Measurements from ENCODE around the gene GRID1.

Gene GRID1

DNA sequence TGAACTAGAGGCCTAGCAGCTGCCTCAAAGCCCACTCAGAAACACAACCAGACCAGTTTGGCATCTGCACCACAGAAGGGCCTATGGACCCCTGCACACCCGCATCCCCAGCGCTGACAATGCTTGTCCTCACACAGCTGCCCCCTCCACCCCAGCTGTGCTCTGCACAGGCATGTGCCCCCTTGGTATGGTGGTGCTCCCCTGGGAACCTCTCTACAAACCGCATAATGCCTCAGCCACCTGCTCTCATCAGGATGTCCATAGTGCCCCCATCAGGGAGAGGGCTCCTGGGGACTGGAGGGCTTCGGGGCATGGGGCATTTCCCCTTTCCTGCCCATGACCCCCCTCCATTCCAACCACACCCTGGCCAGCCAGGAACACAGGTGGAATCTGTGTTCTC lies 347.5 kb downstream of the GRID1 start:
- H3K4me3 ChIP-seq (ENCODE audit: low read length), result no peak overlapping the region
- DNase-seq (ENCODE audit: low read depth), result no peak
- TF ChIP-seq, protein P1, sequence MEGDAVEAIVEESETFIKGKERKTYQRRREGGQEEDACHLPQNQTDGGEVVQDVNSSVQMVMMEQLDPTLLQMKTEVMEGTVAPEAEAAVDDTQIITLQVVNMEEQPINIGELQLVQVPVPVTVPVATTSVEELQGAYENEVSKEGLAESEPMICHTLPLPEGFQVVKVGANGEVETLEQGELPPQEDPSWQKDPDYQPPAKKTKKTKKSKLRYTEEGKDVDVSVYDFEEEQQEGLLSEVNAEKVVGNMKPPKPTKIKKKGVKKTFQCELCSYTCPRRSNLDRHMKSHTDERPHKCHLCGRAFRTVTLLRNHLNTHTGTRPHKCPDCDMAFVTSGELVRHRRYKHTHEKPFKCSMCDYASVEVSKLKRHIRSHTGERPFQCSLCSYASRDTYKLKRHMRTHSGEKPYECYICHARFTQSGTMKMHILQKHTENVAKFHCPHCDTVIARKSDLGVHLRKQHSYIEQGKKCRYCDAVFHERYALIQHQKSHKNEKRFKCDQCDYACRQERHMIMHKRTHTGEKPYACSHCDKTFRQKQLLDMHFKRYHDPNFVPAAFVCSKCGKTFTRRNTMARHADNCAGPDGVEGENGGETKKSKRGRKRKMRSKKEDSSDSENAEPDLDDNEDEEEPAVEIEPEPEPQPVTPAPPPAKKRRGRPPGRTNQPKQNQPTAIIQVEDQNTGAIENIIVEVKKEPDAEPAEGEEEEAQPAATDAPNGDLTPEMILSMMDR (IDR thresholded peaks at IDR 0.05; ENCODE audit: insufficient read depth, low read depth, low read length, missing control alignments), result no peak

DNA sequence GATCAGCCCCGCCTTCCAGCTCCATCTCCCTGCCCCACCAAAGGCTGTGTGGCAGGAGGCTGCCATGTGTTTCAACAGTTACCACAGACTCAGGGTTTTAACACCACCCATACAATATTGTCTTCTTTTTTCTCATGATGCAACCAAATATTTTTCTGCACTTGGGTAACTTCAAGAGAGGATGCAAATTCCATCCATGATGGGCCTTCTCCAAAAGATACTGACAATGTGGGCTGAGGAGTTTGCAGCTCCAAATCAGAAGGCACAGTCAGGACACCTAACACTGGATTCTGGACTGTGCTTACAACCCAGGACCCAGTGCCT lies 347.9 kb downstream of the GRID1 start:
- DNase-seq (ENCODE audit: low read depth), result no peak
- TF ChIP-seq, protein P1 (IDR thresholded peaks at IDR 0.05; ENCODE audit: insufficient read depth, low read depth, low read length, missing control alignments), result no peak
- no peak overlapping the region for H3K4me3 ChIP-seq (ENCODE audit: low read length)

DNA sequence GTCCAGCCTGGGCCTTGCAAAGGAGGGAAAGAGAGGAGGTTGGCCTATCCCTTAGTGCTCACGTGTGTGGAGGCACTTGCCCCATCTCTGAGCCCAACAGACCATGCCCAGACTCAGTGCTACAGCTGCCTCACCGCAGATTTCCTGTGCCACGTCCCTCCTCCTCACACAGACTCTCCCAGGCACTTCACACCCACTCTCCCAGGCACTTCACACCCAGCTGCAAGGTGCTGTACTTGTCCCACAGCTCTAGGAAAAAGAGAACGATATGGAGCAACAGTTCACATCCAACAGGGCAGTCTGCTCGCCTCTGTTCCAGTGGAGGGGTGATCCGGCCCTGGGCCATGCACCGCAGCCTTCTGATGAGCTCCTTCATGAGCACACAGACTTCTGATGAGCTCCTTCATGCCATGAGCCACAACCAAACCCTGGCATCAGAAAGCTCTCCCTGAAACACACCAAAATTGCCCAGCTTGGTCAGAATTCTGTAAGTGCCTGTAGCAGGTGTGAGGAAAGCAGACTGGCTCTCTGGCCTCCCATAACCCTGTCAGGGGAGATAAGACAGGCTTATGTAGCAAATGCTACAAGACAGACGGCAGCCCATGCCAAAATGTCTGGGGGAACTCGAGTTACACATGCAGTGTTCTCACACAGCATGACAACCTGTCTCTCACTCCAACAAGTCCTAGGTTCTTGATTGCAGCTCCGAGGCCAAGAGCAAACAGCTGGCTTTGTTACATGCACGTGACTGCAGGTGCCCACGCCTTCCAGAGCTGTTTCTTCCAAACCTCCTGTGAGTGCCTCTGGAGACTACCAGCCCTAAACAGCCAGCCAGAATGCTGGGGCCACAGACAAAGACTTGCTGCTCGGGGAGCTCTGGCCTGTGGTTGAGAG lies 348.5 kb downstream of the GRID1 start:
- H3K4me3 ChIP-seq (ENCODE audit: low read length), result no peak overlapping the region
- no peak for DNase-seq (ENCODE audit: low read depth)
- TF ChIP-seq, protein P1 (IDR thresholded peaks at IDR 0.05; ENCODE audit: insufficient read depth, low read depth, low read length, missing control alignments), result no peak

GRCh38 chr10:86013568-86013967 lies 353.0 kb downstream of the GRID1 start:
- DNase-seq (ENCODE audit: low read depth), result no peak
- TF ChIP-seq, protein P1 (IDR thresholded peaks at IDR 0.05; ENCODE audit: insufficient read depth, low read depth, low read length, missing control alignments), result no peak
- no peak overlapping the region for H3K4me3 ChIP-seq (ENCODE audit: low read length)

DNA sequence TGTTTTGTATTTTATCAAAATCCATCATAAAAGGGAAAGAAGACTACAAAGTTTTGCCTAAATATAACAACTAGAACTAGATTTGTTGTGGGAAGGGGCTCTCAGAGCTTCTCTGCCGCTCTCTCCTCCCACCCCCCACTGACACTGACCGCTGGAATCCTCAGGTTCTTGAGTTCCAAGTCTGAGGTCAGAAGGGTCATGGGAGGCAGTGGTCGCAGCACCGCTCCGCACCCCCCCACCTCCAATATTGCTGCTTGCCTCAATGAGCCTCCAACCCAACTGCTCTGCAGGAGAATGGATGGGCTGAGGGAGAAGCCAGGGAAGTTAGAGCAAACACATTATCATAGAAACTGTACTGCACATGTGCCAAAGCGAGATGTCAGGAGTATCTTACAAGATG lies 359.4 kb downstream of the GRID1 start:
- H3K4me3 ChIP-seq (ENCODE audit: low read length), result no peak overlapping the region
- TF ChIP-seq, protein P1 (IDR thresholded peaks at IDR 0.05; ENCODE audit: insufficient read depth, low read depth, low read length, missing control alignments), result no peak

GRCh38 chr10:86004337-86004736 lies 362.3 kb downstream of the GRID1 start:
- TF ChIP-seq, protein P1 (IDR thresholded peaks at IDR 0.05; ENCODE audit: insufficient read depth, low read depth, low read length, missing control alignments), result no peak
- no peak for DNase-seq (ENCODE audit: low read depth)
- H3K4me3 ChIP-seq (ENCODE audit: low read length), result no peak overlapping the region

More for the DNA sequence above, 359.4 kb downstream of the GRID1 start:
- DNase-seq (ENCODE audit: low read depth), result no peak

- TF ChIP-seq, protein P1 (IDR thresholded peaks at IDR 0.05; ENCODE audit: insufficient read depth, low read depth, low read length, missing control alignments), result no peak
- no peak for DNase-seq (ENCODE audit: low read depth)
- no peak overlapping the region for H3K4me3 ChIP-seq (ENCODE audit: low read length)
Observed at GRCh38 chr10:86003201-86003621, 363.4 kb downstream of the GRID1 start.
